Measurements from ENCODE around the gene HOXA6.

- TF ChIP-seq JUND (IDR thresholded peaks at IDR 0.05), result no peak
- TF ChIP-seq CTCF (IDR thresholded peaks at IDR 0.05; ENCODE audit: low read depth, low read length, missing input control), result no peak
- TF ChIP-seq YY1 (IDR thresholded peaks at IDR 0.05), result no peak
- TF ChIP-seq FOXA1 (IDR thresholded peaks at IDR 0.05), result no peak
- no peak for TF ChIP-seq MAX (IDR thresholded peaks at IDR 0.05)
- TF ChIP-seq RAD21 (IDR thresholded peaks at IDR 0.05), result no peak
- TF ChIP-seq ATF3 (IDR thresholded peaks at IDR 0.05), result no peak
- no peak for TF ChIP-seq REST (IDR thresholded peaks at IDR 0.05)
- no peak for TF ChIP-seq RXRA (IDR thresholded peaks at IDR 0.05)
- no peak for TF ChIP-seq ZBTB33 (IDR thresholded peaks at IDR 0.05)
Measured at GRCh38 chr7:27171325-27171636, 23.7 kb upstream of the HOXA6 start.
